Spleen (tissue), 11 donors: ENCODE measurements around the gene RHCE. TPM values are rescaled to one million over a fixed set of nuclear protein-coding genes. Genes with fewer than 3 reads are reported as not detected.
"Not testable (repeated sequence)": the region's sequence is repeated elsewhere in the genome, so short reads cannot be mapped to it uniquely, and the experiment has no call there.

ENCODE experiments used
- DNase-seq: peaks from one replicate; pipeline ENCODE4 v3.0.0-alpha.2; 2020
- H3K27ac ChIP-seq, 8 donors: fragments of 200-600 bp; sonication (generic) in 7 of 8; 1 replicate in 4 of 8; 2 replicates in 4 of 8; pipeline versions ENCODE4 v1.5.0 to v1.8.0; 2016 to 2021; ENCODE audit warnings: inconsistent platforms in 4 of 8, mild to moderate bottlenecking in 4 of 8, moderate library complexity in 1 of 8
- H3K27me3 ChIP-seq, 7 donors: fragments of 200-600 bp; sonication (generic) in 6 of 7; replicated peaks in 1 of 7; 1 replicate in 4 of 7; 2 replicates in 3 of 7; pipeline versions ENCODE4 v1.5.0 to v1.8.0; 2016 to 2021; ENCODE audit warnings: inconsistent platforms in 3 of 7, mild to moderate bottlenecking in 1 of 7
- H3K36me3 ChIP-seq, 6 donors: fragments of 200-600 bp; sonication (generic) in 5 of 6; 1 replicate in 4 of 6; 2 replicates in 2 of 6; pipeline versions ENCODE4 v1.5.0 to v1.8.0; 2016 to 2021; ENCODE audit warnings: inconsistent platforms in 2 of 6
- H3K4me1 ChIP-seq, 6 donors: fragments of 200-600 bp; sonication (generic) in 5 of 6; 1 replicate in 3 of 6; 2 replicates in 3 of 6; pipeline versions ENCODE4 v1.5.0 to v1.8.0; 2016 to 2021; ENCODE audit warnings: inconsistent platforms in 3 of 6
- H3K4me3 ChIP-seq, 8 donors: fragments of 200-600 bp; sonication (generic) in 7 of 8; 1 replicate in 4 of 8; 2 replicates in 4 of 8; pipeline versions ENCODE4 v1.5.0 to v1.8.0; 2016 to 2021; ENCODE audit warnings: inconsistent platforms in 4 of 8, mild to moderate bottlenecking in 4 of 8, moderate library complexity in 2 of 8
- H3K9me3 ChIP-seq, 8 donors: fragments of 200-600 bp; sonication (generic) in 7 of 8; 1 replicate in 4 of 8; 2 replicates in 4 of 8; pipeline versions ENCODE4 v1.5.0 to v1.8.0; 2016 to 2021; ENCODE audit warnings: inconsistent platforms in 4 of 8
- CTCF ChIP-seq, 11 experiments: fragments of 200-600 bp in 7 of 11; fragments of 450-650 bp in 4 of 11; sonication (generic) in 4 of 11; IDR thresholded peaks in 8 of 11; conservative IDR thresholded peaks in 3 of 11; 1 replicate in 7 of 11; 2 replicates in 4 of 11; pipeline versions ENCODE4 v1.4.0 to v1.8.0; 2016 to 2021; ENCODE audit warnings: antibody characterized with exemption in 11 of 11, inconsistent platforms in 4 of 11, mild to moderate bottlenecking in 1 of 11
- POLR2A ChIP-seq, 3 donors: fragments of 450-650 bp; IDR thresholded peaks; one replicate each; pipeline ENCODE4 v1.5.1; 2017; ENCODE audit warnings: antibody characterized with exemption in 3 of 3, mild to moderate bottlenecking in 1 of 3
- POLR2AphosphoS5 ChIP-seq, 3 donors: sonication (generic); formaldehyde crosslinking; IDR thresholded peaks; one replicate each; pipeline ENCODE4 v1.5.1; 2017; ENCODE audit warnings: antibody characterized with exemption in 3 of 3
- WGBS, 5 donors: extraction: QIAGEN DNeasy Blood & Tissue Kit in 3 of 5; methylation state at CpG; one replicate each; pipeline versions ENCODE4 v1.1.5 to v1.1.7; 2013 to 2018; 5-methylcytosine and 5-hydroxymethylcytosine counted together
- intact Hi-C: fragments of 100-400 bp; cut with DNase I; formaldehyde crosslinking; loops from one replicate; pipeline ENCODE4 v1.15.0; 2023; ENCODE audit warnings: low total_unique reads
- polyA plus RNA-seq, 3 donors: library from polyadenylated mRNA; stranded (reverse); fragments of 200-250 nt; gene quantifications; one replicate each; pipeline ENCODE4 v1.2.1, GENCODE V29; 2013
- total RNA-seq, 7 donors: library from RNA; depleted of rRNA in 3 of 7; stranded (reverse); fragments of >200 nt in 3 of 7; fragmentation: NEBNext Ultra II Directional in 4 of 7; extraction: Animal tissue kit (Norgen Biotek cat#: 25700) in 4 of 7; gene quantifications; one replicate each; pipeline versions ENCODE4 v1.1.0 to v1.2.1, GENCODE V29; 2016 to 2021
- donor health status: healthy with polysubstance abuse.
- donor health status: DM: no; HTN: no; CAD: no; lungs with moderate emphysema.
- donor health status: DM: no; HTN: no; CAD: no.
- donor health status: Bipolar disorder and iron deficiency.
- donor health status: healthy.
- donor health status: DM: no; HTN: no; CAD: no.
- donor health status: DM: yes; HTN: yes; CAD: no.

RHCE gene
- total and polyA plus RNA-seq, 10 donors = 0.13 to 7.1 (median 0.44) TPM; not detected in 2

GRCh38 chr1:25447547-25447946 lies 26.9 kb upstream of the RHCE start:
- intact Hi-C loops = loop anchor here (10.0 kb wide), 1 partner anchor 47 kb away; no protein-coding TSS in a partner anchor
- no peak for DNase-seq
- Histone ChIP-seq H3K4me1 (peaks cover 0 to 40% (median 11%) of the 10 kb centered on the region in 6 donors), H3K9me3 (no peaks in the 10 kb centered on the region), H3K36me3 (peaks cover 0 to 43% (median 19%) of the 10 kb centered on the region in 6 donors), H3K4me3 (no peak overlapping the region), H3K27me3 (no peaks in the 10 kb centered on the region), H3K27ac (no peak overlapping the region)
- no peak for TF ChIP-seq POLR2AphosphoS5 (IDR thresholded peaks at IDR 0.05)
- TF ChIP-seq POLR2A (IDR thresholded peaks at IDR 0.05) = no peak
- no peak for TF ChIP-seq CTCF (IDR thresholded peaks at IDR 0.05 in 8 of 11, conservative IDR thresholded peaks at IDR 0.05 in 3 of 11)

GRCh38 chr1:25445993-25446538 lies 25.4 kb upstream of the RHCE start:
- H3K27ac ChIP-seq = no peak overlapping the region
- intact Hi-C loops = loop anchor here (10.0 kb wide), 1 partner anchor 49 kb away; no protein-coding TSS in a partner anchor
- no peak overlapping the region for H3K4me3 ChIP-seq
- 75 to 88% (median 82%) methylated on average over 2 of the region's 2 CpGs for WGBS, 5 donors
- no peaks in the 10 kb centered on the region for H3K27me3 ChIP-seq
- DNase-seq = no peak
- no peak for TF ChIP-seq POLR2A (IDR thresholded peaks at IDR 0.05)
- TF ChIP-seq CTCF (IDR thresholded peaks at IDR 0.05 in 8 of 11, conservative IDR thresholded peaks at IDR 0.05 in 3 of 11) = no peak
- no peak for TF ChIP-seq POLR2AphosphoS5 (IDR thresholded peaks at IDR 0.05)
- no peaks in the 10 kb centered on the region for H3K9me3 ChIP-seq
- peaks cover 0 to 41% (median 4%) of the 10 kb centered on the region in 6 donors for H3K4me1 ChIP-seq
- H3K36me3 ChIP-seq = peaks cover 0 to 43% (median 19%) of the 10 kb centered on the region in 6 donors

GRCh38 chr1:25444604-25445003 lies 24.0 kb upstream of the RHCE start:
- H3K27ac ChIP-seq, DNase-seq, H3K9me3 ChIP-seq, H3K27me3 ChIP-seq, H3K4me3 ChIP-seq: not testable (repeated sequence)
- intact Hi-C loops = loop anchor here (10.0 kb wide), 1 partner anchor 50 kb away; no protein-coding TSS in a partner anchor
- WGBS, 5 donors = 92 to 97% (median 95%) methylated on average over 5 of the region's 5 CpGs
- peaks cover 0 to 30% (median 18%) of the 10 kb centered on the region in 6 donors for H3K36me3 ChIP-seq
- H3K4me1 ChIP-seq = peaks cover 0 to 43% (median 3%) of the 10 kb centered on the region in 6 donors

GRCh38 chr1:25443030-25443699 lies 22.5 kb upstream of the RHCE start:
- WGBS, 5 donors = 87 to 94% (median 92%) methylated on average over 4 of the region's 4 CpGs
- no peak for DNase-seq
- H3K4me3 ChIP-seq = no peak overlapping the region
- peaks cover 0 to 16% (median 10%) of the 10 kb centered on the region in 6 donors for H3K36me3 ChIP-seq
- peaks cover 0 to 56% (median 3%) of the 10 kb centered on the region in 6 donors for H3K4me1 ChIP-seq
- H3K27ac ChIP-seq = no peak overlapping the region
- no peaks in the 10 kb centered on the region for H3K27me3 ChIP-seq
- TF ChIP-seq POLR2A (IDR thresholded peaks at IDR 0.05) (no peak), CTCF (IDR thresholded peaks at IDR 0.05 in 8 of 11, conservative IDR thresholded peaks at IDR 0.05 in 3 of 11) (no peak), POLR2AphosphoS5 (IDR thresholded peaks at IDR 0.05) (no peak)
- H3K9me3 ChIP-seq = no peaks in the 10 kb centered on the region
- intact Hi-C loops = loop anchor here (10.0 kb wide), 1 partner anchor 52 kb away; no protein-coding TSS in a partner anchor
